ENCODE data around the gene LYRM9. TPM values are rescaled to one million over a fixed set of nuclear protein-coding genes. Genes with fewer than 3 reads are reported as not detected.
"Not testable (repeated sequence)": the region's sequence is repeated elsewhere in the genome, so short reads cannot be mapped to it uniquely, and the experiment has no call there.

Gene LYRM9
- polyA plus RNA-seq, 1 donor = 26.5 TPM

GRCh38 chr17:27907976-27908558 is 14.9 kb upstream of the LYRM9 start:
- DNase-seq = no peak

GRCh38 chr17:27906623-27907022 is 13.5 kb upstream of the LYRM9 start:
- no peak for DNase-seq

GRCh38 chr17:27906226-27906580 is 13.0 kb upstream of the LYRM9 start:
- DNase-seq = no peak

- DNase-seq = no peak
Measured at GRCh38 chr17:27905447-27906225, 12.5 kb upstream of the LYRM9 start.

- DNase-seq = no peak
Measured at GRCh38 chr17:27904534-27905446, 11.6 kb upstream of the LYRM9 start.

GRCh38 chr17:27904114-27904513 is 10.9 kb upstream of the LYRM9 start:
- DNase-seq = no peak

GRCh38 chr17:27899525-27899924 is 6.4 kb upstream of the LYRM9 start:
- DNase-seq = no peak

GRCh38 chr17:27898096-27898495 is 4.9 kb upstream of the LYRM9 start:
- no peak for DNase-seq

GRCh38 chr17:27896701-27897100 is 3.5 kb upstream of the LYRM9 start:
- DNase-seq = no peak

GRCh38 chr17:27895940-27896535 is 2.9 kb upstream of the LYRM9 start:
- no peak for DNase-seq

GRCh38 chr17:27895123-27895895 is 2.1 kb upstream of the LYRM9 start:
- DNase-seq = no peak

GRCh38 chr17:27893841-27894503 is 807 bp upstream of the LYRM9 start:
- DNase-seq = no peak

- DNase-seq = no peak
Measured at GRCh38 chr17:27892542-27892865, 661 bp downstream of the LYRM9 start.

- DNase-seq = no peak
Measured at GRCh38 chr17:27891841-27892240, 1.3 kb downstream of the LYRM9 start.

GRCh38 chr17:27889711-27890251 is 3.4 kb downstream of the LYRM9 start:
- no peak for DNase-seq

- DNase-seq = no peak
Measured at GRCh38 chr17:27888945-27889344, 4.2 kb downstream of the LYRM9 start.

GRCh38 chr17:27888067-27888466 is 5.1 kb downstream of the LYRM9 start:
- no peak for DNase-seq

GRCh38 chr17:27886348-27886906 is 6.7 kb downstream of the LYRM9 start:
- DNase-seq = not testable (repeated sequence)

GRCh38 chr17:27882162-27882840 is 10.9 kb downstream of the LYRM9 start:
- DNase-seq = no peak

- DNase-seq = peak; percentile 73
Measured at GRCh38 chr17:27879987-27880608, 13.1 kb downstream of the LYRM9 start.

Data from left kidney (tissue), 2 donors.